Body of pancreas (tissue), 4 donors: ENCODE measurements around the gene CMTM4.

Experiments
- POLR2A ChIP-seq, 3 donors: fragments of 450-650 bp; IDR thresholded peaks; one replicate each; pipeline ENCODE4 v1.6.1; 2016; ENCODE audit warnings: antibody characterized with exemption in 3 of 3, mild to moderate bottlenecking in 2 of 3
- TF ChIP-seq, protein P1 (sequence below), 7 experiments: fragments of 450-650 bp in 4 of 7; fragments of 200-600 bp in 3 of 7; sonication (generic) in 3 of 7; IDR thresholded peaks; one replicate each; pipeline ENCODE4 v1.5.1; 2016 to 2019; ENCODE audit warnings: antibody characterized with exemption in 7 of 7

DNA sequence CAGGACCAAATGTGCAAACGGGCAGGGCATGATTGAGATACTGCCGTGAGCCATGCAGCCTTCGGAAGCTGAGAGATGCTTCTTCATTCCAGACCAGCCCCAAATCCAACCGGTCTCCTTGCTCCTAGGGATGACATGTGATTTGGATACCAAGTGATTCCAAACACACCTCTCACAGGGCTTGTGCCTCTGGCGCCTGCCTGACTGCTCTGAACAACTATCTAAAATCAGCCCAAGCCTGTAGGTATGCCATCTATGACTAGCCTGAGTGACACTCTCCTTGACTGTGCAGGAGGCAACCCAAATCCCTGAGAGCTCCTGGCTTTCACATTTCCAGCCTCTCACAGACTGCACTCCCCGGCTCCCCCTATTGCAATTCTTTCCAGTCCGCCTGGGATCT, 34.6 kb upstream of the CMTM4 start:
- no peak for TF ChIP-seq POLR2A (IDR thresholded peaks at IDR 0.05)
- TF ChIP-seq, protein P1, sequence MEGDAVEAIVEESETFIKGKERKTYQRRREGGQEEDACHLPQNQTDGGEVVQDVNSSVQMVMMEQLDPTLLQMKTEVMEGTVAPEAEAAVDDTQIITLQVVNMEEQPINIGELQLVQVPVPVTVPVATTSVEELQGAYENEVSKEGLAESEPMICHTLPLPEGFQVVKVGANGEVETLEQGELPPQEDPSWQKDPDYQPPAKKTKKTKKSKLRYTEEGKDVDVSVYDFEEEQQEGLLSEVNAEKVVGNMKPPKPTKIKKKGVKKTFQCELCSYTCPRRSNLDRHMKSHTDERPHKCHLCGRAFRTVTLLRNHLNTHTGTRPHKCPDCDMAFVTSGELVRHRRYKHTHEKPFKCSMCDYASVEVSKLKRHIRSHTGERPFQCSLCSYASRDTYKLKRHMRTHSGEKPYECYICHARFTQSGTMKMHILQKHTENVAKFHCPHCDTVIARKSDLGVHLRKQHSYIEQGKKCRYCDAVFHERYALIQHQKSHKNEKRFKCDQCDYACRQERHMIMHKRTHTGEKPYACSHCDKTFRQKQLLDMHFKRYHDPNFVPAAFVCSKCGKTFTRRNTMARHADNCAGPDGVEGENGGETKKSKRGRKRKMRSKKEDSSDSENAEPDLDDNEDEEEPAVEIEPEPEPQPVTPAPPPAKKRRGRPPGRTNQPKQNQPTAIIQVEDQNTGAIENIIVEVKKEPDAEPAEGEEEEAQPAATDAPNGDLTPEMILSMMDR (IDR thresholded peaks at IDR 0.05) = no peak
